GM12872 (cell line): ENCODE measurements around the gene UBE2QL1.

Source experiments
- CTCF ChIP-seq: IDR thresholded peaks from 3 replicates; pipeline ENCODE4 v1.5.1; 2011; ENCODE audit warnings: low read depth, mild to moderate bottlenecking, low read length, moderate library complexity; ENCODE audit not compliant: insufficient read depth

UBE2QL1 gene

DNA sequence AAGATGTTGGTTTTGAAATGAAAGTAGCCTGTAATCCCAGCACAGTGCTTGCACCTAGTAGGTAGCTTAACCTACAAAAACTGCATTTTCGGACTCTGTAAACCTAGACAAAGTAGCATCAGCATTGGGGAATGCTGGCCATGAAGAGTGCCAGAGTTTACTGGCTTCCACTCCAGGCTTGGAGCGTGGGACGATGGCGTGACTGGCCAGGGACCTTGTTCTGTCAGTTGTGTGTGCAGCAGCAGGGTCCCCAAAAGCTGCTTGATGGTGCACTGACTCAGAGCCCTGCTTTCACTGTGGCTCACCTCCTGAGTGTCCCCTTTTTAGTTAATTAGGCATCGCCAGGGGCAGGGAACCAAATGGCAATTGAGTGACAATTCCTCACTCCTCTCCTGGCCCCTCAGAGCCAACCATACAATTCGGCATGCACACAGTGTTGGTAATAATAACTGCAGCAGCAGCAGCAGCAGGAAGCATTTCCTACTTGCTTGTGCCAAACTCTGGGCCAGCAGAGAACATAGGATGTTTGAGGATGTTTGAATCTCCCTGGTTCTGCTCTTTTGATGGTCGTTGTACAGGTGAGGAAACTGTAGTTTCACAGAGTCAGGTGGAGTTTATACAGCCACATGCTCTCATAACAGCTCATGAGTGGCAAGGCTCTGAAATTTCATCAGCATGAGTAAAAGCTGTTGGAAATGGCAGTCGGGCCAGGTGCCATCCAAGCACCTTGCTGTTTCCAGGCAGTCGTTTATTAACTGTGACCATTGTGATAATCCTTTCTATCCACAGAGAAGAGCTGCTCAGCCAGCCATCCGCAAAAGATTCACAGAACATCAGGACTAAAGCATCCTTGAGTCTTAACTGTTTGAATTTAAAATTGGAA lies 4.2 kb downstream of the UBE2QL1 start:
- no peak for TF ChIP-seq CTCF

- no peak for TF ChIP-seq CTCF
Observed at GRCh38 chr5:6453937-6454560, 5.4 kb downstream of the UBE2QL1 start.

DNA sequence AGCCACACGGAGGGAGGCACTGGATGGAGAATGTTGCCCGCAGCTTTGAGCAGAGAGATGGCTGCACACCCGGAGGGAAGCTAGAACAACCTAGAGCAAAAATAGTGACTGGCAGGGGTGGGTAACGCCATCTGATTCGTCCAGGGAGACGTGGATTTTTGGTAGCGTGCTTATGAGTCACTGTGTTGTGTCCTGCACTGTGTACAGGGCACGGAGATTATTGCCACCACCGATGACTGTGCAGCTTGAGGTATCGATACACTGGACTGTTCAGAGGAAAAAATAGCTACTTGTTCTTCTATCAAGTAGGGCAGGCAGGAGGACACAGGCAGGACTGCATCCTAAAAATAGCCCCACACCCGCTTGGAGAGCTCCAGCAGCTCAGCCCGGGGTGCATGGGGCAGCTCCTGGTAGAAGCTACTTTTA lies 6.0 kb downstream of the UBE2QL1 start:
- TF ChIP-seq CTCF, result no peak

- TF ChIP-seq CTCF, result no peak
Observed at GRCh38 chr5:6455571-6456200, 7.0 kb downstream of the UBE2QL1 start.

DNA sequence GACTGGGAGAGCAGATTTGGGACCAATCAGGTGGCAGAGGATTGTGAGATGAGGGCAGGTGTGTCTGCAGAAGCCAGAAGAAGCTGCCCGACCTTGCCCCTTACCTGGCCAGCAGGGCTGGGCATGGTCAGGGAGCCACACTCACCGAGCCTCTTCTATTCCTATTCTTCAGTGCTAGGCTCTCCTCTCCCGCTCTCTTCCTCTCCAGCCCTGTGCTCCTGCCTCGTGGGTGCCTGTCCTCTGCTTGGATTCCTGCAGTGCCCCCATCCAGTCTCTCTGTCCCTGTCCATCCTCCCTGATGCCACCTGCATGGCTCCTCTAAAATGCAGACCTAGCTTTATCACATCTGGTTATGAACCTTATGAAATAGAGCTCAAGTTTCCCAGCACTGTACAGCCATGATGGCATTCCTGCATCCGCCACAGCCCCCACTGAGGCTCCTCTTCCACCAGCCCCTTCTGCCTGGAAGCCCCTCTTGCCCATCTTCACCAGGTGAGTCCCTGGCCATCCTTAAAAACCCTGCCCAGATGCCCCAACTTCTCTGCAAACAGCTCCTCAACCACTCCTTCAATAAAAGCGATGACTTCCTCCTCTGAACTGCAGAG lies 8.2 kb downstream of the UBE2QL1 start:
- no peak for TF ChIP-seq CTCF

DNA sequence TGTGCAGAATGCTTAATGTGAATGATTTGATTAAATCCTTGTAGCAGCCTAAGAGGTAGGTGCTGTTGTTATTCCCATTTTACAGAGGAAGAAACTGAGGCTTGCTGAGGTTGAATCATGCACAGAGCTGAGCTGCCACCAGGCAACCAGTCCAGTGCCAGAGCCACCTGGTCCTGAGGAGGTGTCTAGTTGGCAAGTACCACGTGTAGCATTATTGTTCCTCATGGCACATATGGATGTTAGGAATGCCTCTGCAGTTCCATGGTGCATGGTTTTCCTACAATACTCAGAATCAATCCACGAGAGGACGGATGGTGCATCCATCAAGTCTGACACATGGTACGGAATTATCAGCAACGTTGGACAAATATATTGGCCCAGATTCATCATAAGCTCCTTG lies 8.9 kb downstream of the UBE2QL1 start:
- TF ChIP-seq CTCF, result no peak

- no peak for TF ChIP-seq CTCF
Observed at GRCh38 chr5:6458833-6459232, 10.2 kb downstream of the UBE2QL1 start.
